ENCODE measurements around the gene CHRM5. TPM values are rescaled to one million over a fixed set of nuclear protein-coding genes. Genes with fewer than 3 reads are reported as not detected.

Gene CHRM5
- total and polyA plus RNA-seq, 2 donors (not counting 1 experiment from before 2014, with no cell fraction given): not detected

- H4K20me1 ChIP-seq (ENCODE audit: control insufficient read depth, insufficient read depth, low read length, poor library complexity, severe bottlenecking): no peaks in the 10 kb centered on the region
- no peak overlapping the region for H2AFZ ChIP-seq (ENCODE audit: insufficient read depth, low read depth, low read length, poor library complexity, severe bottlenecking)
- no CpG with 5 or more reads among the region's 3 CpGs for WGBS (ENCODE audit: insufficient coverage)
- ChIA-PET POLR2A (no interaction called here), CTCF (interaction anchor here (1.0 to 1.5 kb wide), 2 partner anchors 18 to 509 kb away, joined by 4 to 6 read pairs; no protein-coding TSS in a partner anchor)
- Mint-ChIP-seq H3K4me1 (no peaks in the 10 kb centered on the region), H3K9me3 (ENCODE audit: insufficient read depth) (no peaks in the 10 kb centered on the region), H3K27me3 (no peaks in the 10 kb centered on the region), H3K4me3 (no peak overlapping the region), H3K27ac (no peak overlapping the region)
- TF ChIP-seq, protein P1, sequence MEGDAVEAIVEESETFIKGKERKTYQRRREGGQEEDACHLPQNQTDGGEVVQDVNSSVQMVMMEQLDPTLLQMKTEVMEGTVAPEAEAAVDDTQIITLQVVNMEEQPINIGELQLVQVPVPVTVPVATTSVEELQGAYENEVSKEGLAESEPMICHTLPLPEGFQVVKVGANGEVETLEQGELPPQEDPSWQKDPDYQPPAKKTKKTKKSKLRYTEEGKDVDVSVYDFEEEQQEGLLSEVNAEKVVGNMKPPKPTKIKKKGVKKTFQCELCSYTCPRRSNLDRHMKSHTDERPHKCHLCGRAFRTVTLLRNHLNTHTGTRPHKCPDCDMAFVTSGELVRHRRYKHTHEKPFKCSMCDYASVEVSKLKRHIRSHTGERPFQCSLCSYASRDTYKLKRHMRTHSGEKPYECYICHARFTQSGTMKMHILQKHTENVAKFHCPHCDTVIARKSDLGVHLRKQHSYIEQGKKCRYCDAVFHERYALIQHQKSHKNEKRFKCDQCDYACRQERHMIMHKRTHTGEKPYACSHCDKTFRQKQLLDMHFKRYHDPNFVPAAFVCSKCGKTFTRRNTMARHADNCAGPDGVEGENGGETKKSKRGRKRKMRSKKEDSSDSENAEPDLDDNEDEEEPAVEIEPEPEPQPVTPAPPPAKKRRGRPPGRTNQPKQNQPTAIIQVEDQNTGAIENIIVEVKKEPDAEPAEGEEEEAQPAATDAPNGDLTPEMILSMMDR (IDR thresholded peaks at IDR 0.05): no peak
- no peak for TF ChIP-seq EZH2 (IDR thresholded peaks at IDR 0.05; ENCODE audit: borderline replicate concordance, insufficient read depth, low read depth, low read length, poor library complexity, severe bottlenecking)
- no peak overlapping the region for H3K4me2 ChIP-seq (replicated peaks; ENCODE audit: low read depth, low read length, poor library complexity, severe bottlenecking)
- H3K36me3 ChIP-seq (replicated peaks in 1 of 2; ENCODE audit: control extremely low read depth in 1 of 2, control insufficient read depth in 1 of 2, extremely low read depth in 1 of 2, insufficient read depth in 2 of 2, low read length in 1 of 2): peaks cover 0 to 7% of the 10 kb centered on the region in 2 experiments
- H3K27ac ChIP-seq (ENCODE audit: low read length in 2 of 2): no peak overlapping the region
- no peaks in the 10 kb centered on the region for H3K4me1 ChIP-seq (ENCODE audit: control insufficient read depth in 2 of 2, insufficient read depth in 2 of 2, low read length in 2 of 2)
- DNase-seq: no peak
- H3K27me3 ChIP-seq (replicated peaks in 1 of 4; ENCODE audit: control extremely low read depth in 1 of 4, control insufficient read depth in 3 of 4, insufficient read depth in 4 of 4, low read length in 3 of 4): no peaks in the 10 kb centered on the region
- H3K4me3 ChIP-seq (ENCODE audit: control extremely low read depth in 1 of 5, extremely low read depth in 1 of 5, insufficient read depth in 1 of 5, low read depth in 2 of 5, low read length in 4 of 5): no peak overlapping the region
- intact Hi-C loops (cut with micrococcal nuclease): no loop called here
- ATAC-seq (ENCODE audit: low read depth): no peak
- no peak overlapping the region for H3K9ac ChIP-seq (ENCODE audit: low read length)
- no peaks in the 10 kb centered on the region for H3K79me2 ChIP-seq (ENCODE audit: control insufficient read depth, insufficient read depth, low read length)
- H3K9me3 ChIP-seq (ENCODE audit: control extremely low read depth in 1 of 3, control insufficient read depth in 2 of 3, insufficient read depth in 1 of 3, low read length in 2 of 3): peaks cover 0 to 7% (median 5%) of the 10 kb centered on the region in 3 donors
Observed at GRCh38 chr15:34078900-34079299, 110.6 kb downstream of the CHRM5 start.

DNA sequence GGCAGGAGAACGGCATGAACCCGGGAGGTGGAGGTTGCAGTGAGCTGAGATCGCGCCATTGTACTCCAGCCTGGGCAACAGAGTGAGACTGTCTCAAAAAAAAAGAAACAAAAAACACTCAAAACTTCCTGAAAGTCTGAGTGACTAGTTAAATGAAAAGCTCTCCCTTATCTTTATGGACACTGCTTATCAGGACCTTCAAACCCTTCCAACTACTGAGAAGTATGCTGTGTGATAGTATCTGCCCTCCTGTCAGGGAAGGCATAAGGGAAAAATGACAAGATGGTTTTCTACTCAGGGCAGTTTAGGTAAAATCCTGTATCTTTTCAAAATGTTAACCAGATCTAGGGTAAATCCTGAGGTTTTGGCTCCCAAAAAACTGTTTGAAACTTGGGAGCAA, 111.6 kb downstream of the CHRM5 start:
- Histone ChIP-seq H4K20me1 (ENCODE audit: control insufficient read depth, insufficient read depth, low read length, poor library complexity, severe bottlenecking) (no peaks in the 10 kb centered on the region), H3K79me2 (ENCODE audit: control insufficient read depth, insufficient read depth, low read length) (no peaks in the 10 kb centered on the region), H3K4me3 (ENCODE audit: control extremely low read depth in 1 of 5, extremely low read depth in 1 of 5, insufficient read depth in 1 of 5, low read depth in 2 of 5, low read length in 4 of 5) (no peak overlapping the region), H3K4me2 (replicated peaks; ENCODE audit: low read depth, low read length, poor library complexity, severe bottlenecking) (no peak overlapping the region), H2AFZ (ENCODE audit: insufficient read depth, low read depth, low read length, poor library complexity, severe bottlenecking) (no peak overlapping the region), H3K9ac (ENCODE audit: low read length) (no peak overlapping the region), H3K27ac (ENCODE audit: low read length in 2 of 2) (no peak overlapping the region), H3K4me1 (ENCODE audit: control insufficient read depth in 2 of 2, insufficient read depth in 2 of 2, low read length in 2 of 2) (no peaks in the 10 kb centered on the region), H3K9me3 (ENCODE audit: control extremely low read depth in 1 of 3, control insufficient read depth in 2 of 3, insufficient read depth in 1 of 3, low read length in 2 of 3) (peaks cover 0 to 5% (median 5%) of the 10 kb centered on the region in 3 donors), H3K36me3 (replicated peaks in 1 of 2; ENCODE audit: control extremely low read depth in 1 of 2, control insufficient read depth in 1 of 2, extremely low read depth in 1 of 2, insufficient read depth in 2 of 2, low read length in 1 of 2) (peaks cover 4 to 15% of the 10 kb centered on the region in 2 experiments), H3K27me3 (replicated peaks in 1 of 4; ENCODE audit: control extremely low read depth in 1 of 4, control insufficient read depth in 3 of 4, insufficient read depth in 4 of 4, low read length in 3 of 4) (no peaks in the 10 kb centered on the region)
- intact Hi-C loops (cut with micrococcal nuclease): no loop called here
- ATAC-seq (ENCODE audit: low read depth): no peak
- H3K4me1 Mint-ChIP-seq: no peaks in the 10 kb centered on the region
- no peaks in the 10 kb centered on the region for H3K27me3 Mint-ChIP-seq
- POLR2A ChIA-PET: no interaction called here
- CTCF ChIA-PET: interaction anchor here (1.0 to 1.5 kb wide), 2 partner anchors 19 to 508 kb away, joined by 4 to 6 read pairs; no protein-coding TSS in a partner anchor
- WGBS (ENCODE audit: insufficient coverage): no CpG with 5 or more reads among the region's 4 CpGs
- H3K27ac Mint-ChIP-seq: no peak overlapping the region
- H3K9me3 Mint-ChIP-seq (ENCODE audit: insufficient read depth): no peaks in the 10 kb centered on the region
- no peak for TF ChIP-seq EZH2 (IDR thresholded peaks at IDR 0.05; ENCODE audit: borderline replicate concordance, insufficient read depth, low read depth, low read length, poor library complexity, severe bottlenecking)
- TF ChIP-seq, protein P1 (IDR thresholded peaks at IDR 0.05): no peak
- no peak overlapping the region for H3K4me3 Mint-ChIP-seq
- no peak for DNase-seq

All from B cell (primary cell).